ENCODE results near the gene PLPP4.

Gene PLPP4

GRCh38 chr10:120457431-120458172 lies 575 bp downstream of the PLPP4 start:
- no peak for DNase-seq

DNA sequence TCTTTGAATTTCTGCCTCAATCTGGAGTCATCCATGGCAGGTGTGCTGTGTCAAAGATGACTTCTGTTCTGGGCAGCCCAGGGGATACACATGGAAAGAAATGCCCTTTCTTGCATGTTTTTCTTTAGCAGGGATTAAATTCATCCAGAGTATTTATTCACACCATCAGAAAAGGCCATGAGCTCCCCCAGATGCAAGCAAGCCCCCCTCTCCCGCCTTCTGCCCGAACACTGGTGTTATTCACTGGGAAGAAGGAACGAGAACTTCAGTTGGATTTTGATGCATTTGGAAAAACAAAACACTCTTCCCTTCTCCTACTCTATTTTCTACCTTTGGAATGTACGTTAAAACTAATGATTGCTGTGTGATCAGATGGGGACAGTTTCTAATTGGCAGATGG lies 1.4 kb downstream of the PLPP4 start:
- DNase-seq, result no peak

GRCh38 chr10:120459185-120459584 lies 2.2 kb downstream of the PLPP4 start:
- no peak for DNase-seq

- no peak for DNase-seq
Observed at GRCh38 chr10:120460186-120460585, 3.2 kb downstream of the PLPP4 start.

- no peak for DNase-seq
Observed at GRCh38 chr10:120460776-120461175, 3.7 kb downstream of the PLPP4 start.

GRCh38 chr10:120462018-120462682 lies 5.1 kb downstream of the PLPP4 start:
- DNase-seq, result no peak

DNA sequence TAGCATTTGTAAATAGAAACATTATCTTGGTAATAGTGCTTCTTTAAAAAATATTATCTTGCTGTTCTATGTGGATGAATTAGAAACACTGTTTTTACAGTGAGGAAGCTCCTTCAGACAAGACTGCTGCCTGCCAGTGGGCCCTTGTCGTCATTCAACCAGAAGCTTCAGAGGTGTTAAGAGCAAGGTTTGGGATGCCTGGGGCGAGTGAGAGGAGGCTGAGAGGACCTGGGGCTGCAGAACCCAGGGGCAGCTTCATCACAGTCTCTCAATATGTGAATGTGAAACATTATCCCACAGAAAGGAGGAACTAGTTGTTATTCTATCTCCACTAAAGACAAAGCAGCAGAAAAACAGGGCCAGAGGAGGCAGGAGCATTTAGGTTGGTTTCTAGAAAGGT lies 8.1 kb downstream of the PLPP4 start:
- no peak for DNase-seq

DNA sequence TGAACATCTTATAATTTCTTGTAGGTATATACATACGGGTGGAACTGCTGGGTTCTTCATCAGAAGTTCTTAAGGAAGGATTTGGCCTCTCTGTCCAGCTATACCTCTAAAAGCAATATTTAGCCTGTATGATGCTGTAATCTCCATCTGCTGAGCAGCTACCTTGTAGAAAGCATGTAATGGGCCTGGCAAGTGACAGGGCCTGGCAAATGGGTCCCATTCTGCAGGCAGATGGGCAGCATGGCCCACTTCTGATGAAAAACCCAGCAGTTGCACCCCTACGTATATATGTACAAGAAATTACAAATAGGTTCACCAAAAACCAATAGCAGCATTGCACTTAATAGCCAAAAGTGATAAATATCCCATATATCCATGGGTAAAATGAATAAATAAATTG lies 9.0 kb downstream of the PLPP4 start:
- no peak for DNase-seq

DNA sequence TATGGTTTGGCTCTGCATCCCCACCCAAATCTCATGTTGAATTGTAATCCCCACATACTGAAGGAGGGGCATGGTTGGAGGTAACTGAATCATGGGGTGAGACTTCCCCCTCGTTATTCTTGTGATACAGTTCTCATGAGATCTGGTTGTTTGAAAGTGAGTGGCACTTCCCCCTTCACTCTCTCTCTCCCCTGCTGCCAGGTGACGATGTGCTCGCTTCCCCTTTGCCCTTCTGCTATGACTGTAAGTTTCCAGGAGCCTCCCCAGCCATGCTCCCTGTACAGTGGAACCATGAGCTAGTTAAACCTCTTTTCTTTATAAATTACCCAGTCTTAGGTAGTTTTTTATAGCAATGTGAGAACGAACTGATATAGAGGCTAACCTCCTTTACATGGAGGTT lies 16.6 kb downstream of the PLPP4 start:
- no peak for DNase-seq

GRCh38 chr10:120474956-120475355 lies 17.9 kb downstream of the PLPP4 start:
- DNase-seq, result no peak

- DNase-seq, result no peak
Observed at GRCh38 chr10:120475844-120476791, 19.1 kb downstream of the PLPP4 start.

GRCh38 chr10:120477021-120477742 lies 20.2 kb downstream of the PLPP4 start:
- no peak for DNase-seq

- DNase-seq, result no peak
Observed at GRCh38 chr10:120477743-120478141, 20.7 kb downstream of the PLPP4 start.

- DNase-seq, result no peak
Observed at GRCh38 chr10:120478386-120478785, 21.4 kb downstream of the PLPP4 start.

GRCh38 chr10:120479506-120479905 lies 22.5 kb downstream of the PLPP4 start:
- DNase-seq, result no peak

DNA sequence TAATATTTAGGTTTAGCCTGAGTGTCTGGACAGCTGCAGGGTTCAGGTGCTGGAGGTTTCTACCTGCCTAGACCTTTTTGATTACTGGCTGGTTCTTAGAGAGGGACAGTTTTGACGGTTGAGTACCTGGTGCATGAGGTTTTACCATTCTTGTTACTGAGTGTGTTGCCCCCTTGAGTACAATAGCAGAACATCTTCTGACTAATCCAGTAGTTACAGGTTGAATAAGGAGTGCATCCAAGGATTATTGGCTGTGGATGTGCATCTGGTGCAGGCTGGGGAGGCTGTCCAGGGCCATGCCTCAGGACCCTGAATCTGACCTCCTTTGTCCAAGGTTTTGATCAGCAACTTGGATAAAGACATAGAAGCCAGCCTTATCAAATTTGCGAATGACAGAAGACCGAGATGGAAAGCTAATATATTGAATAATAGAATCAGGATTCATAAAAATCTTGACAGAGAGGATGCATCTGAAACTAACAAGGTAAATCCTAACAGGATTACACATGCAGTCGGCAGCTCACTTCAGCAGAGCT lies 23.1 kb downstream of the PLPP4 start:
- no peak for DNase-seq

DNA sequence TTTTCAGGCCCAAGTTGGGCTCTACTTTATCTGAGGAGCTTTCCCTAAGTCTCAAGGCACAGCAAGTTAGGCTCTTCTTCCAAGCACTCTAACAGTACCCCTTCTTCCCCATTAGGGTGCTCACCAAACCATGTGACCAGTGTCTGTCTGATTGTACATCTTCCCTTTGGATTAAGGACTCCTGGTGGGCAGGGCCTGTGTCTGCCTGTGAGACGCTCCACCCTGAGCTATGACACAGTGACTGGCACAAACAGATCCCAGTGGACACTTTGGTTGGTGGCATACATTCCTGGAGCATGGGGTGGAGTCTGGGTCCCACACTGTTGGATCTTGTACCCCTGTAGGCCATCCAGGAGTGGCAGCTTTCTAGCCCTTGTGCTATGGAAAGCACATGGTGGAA lies 23.8 kb downstream of the PLPP4 start:
- DNase-seq, result no peak

GRCh38 chr10:120483006-120483405 lies 26.0 kb downstream of the PLPP4 start:
- no peak for DNase-seq

- DNase-seq, result no peak
Observed at GRCh38 chr10:120483651-120484301, 26.7 kb downstream of the PLPP4 start.

DNA sequence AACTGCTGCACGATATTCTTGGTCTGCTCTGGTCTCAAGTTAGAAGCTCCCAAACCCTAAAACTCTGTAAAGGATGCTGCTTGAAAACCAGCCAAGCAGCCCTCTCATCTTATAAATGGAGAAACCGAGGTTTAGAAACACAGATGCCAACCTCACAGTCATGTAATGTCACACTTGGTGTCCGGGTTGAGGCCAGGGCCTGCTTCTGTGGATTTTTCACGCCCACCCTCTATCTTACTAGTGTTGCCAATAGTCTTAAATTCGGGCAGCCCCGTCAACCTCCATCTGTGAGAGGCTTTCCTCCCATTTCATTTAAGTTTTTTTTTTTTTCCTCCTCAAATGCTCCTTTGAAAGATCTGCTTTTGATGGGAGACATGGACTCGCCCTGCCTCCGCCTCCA lies 28.9 kb downstream of the PLPP4 start:
- DNase-seq, result no peak

GRCh38 chr10:120486671-120487205 lies 29.7 kb downstream of the PLPP4 start:
- DNase-seq, result no peak

DNA sequence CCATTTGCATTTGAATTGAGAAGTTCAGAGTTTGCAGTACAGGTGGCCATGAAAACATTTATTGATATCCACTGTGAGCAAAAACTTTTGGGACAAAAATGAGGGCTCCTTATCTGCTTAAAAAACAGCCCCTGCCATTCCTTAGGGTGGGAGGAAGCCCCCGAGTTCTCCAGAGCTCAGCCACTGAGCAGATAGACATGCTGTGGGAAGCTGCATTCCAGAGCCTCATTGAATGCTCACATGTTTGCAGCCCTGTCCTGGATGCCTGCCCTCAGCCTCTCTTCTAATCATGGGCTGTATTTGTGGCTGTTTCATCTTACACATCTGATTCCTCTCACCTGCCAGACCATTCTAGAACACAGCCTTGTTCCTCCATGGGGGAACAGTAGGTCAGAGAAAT lies 33.3 kb downstream of the PLPP4 start:
- no peak for DNase-seq
